ENCODE data around the gene FGF4. TPM values are rescaled to one million over a fixed set of nuclear protein-coding genes. Genes with fewer than 3 reads are reported as not detected.

Gene FGF4
- total and polyA plus RNA-seq, 10 of the 15 experiments (the other 5 are each of a cell fraction or from before 2014, with no cell fraction given), result not detected

DNA sequence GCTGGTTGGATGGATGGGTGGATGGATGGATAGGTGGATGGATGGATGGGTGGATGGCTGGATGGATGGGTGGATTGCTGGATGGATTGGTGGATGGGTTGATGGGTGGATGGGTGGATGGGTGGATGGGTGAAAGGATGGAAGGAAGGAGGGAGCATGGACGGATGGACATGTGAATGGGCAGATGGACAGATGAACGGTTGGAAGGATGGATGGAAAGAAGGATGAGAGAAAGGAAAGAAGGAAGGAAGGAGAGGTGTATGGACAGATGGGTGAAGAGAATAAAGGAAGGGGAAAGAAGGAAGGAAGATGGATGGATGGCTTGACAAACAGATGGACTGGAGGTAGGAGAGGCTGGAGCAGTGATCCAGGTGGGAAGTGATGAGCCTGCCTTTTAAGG is 38.7 kb upstream of the FGF4 start:
- Histone ChIP-seq H3K4me3 (no peak overlapping the region), H3K27me3 (replicated peaks in 1 of 2; ENCODE audit: control insufficient read depth in 2 of 2, insufficient read depth in 2 of 2, low read length in 1 of 2) (peaks cover 3 to 6% of the 10 kb centered on the region in 2 experiments; a peak in 3 of 4 replicates), H3K9me3 (replicated peaks; ENCODE audit: control insufficient read depth, insufficient read depth, low read length) (no peaks in the 10 kb centered on the region), H3K4me2 (ENCODE audit: control insufficient read depth, insufficient read depth) (no peak overlapping the region), H2AFZ (ENCODE audit: control insufficient read depth, low read depth, low read length) (no peak overlapping the region), H3K36me3 (ENCODE audit: control insufficient read depth in 2 of 2, insufficient read depth in 2 of 2, low read length in 1 of 2) (no peaks in the 10 kb centered on the region), H4K20me1 (ENCODE audit: control insufficient read depth, insufficient read depth) (no peaks in the 10 kb centered on the region), H3K27ac (ENCODE audit: control insufficient read depth, insufficient read depth) (no peak overlapping the region), H3K4me1 (ENCODE audit: control insufficient read depth, insufficient read depth, low read length) (no peaks in the 10 kb centered on the region), H3K79me2 (ENCODE audit: control insufficient read depth, insufficient read depth, low read length) (no peaks in the 10 kb centered on the region), H3K9ac (ENCODE audit: control insufficient read depth, insufficient read depth, low read length) (no peak overlapping the region)
- DNase-seq (ENCODE audit: low read depth, low spot score), result no peak
- in situ Hi-C loops (cut with MboI) (no loop called here), intact Hi-C loops (cut with micrococcal nuclease; ENCODE audit: unreplicated experiment) (no loop called here)
- no peak for ATAC-seq
- ChIA-PET CTCF (no interaction called here), RAD21 (ENCODE audit: unreplicated experiment) (no interaction called here), SMC1A (ENCODE audit: uncharacterized antibody, unreplicated experiment) (no interaction called here), POLR2A (no interaction called here)
- no TSS peak for BruUV-seq (replicated peaks)
- no peak for TF ChIP-seq MYB (IDR thresholded peaks at IDR 0.05; ENCODE audit: borderline replicate concordance, low read depth, low read length)
- TF ChIP-seq MEF2B (IDR thresholded peaks at IDR 0.05; ENCODE audit: partially characterized antibody, poor library complexity, severe bottlenecking), result no peak
- TF ChIP-seq MEF2A (IDR thresholded peaks at IDR 0.05; ENCODE audit: insufficient read depth, low read depth, low read length), result no peak
- TF ChIP-seq, protein P1, sequence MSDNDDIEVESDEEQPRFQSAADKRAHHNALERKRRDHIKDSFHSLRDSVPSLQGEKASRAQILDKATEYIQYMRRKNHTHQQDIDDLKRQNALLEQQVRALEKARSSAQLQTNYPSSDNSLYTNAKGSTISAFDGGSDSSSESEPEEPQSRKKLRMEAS (IDR thresholded peaks at IDR 0.05; ENCODE audit: low read depth, low read length), result no peak
- no peak for TF ChIP-seq RAD21 (IDR thresholded peaks at IDR 0.05; ENCODE audit: insufficient read depth, low read depth, low read length)
- TF ChIP-seq PAX5 (IDR thresholded peaks at IDR 0.05; ENCODE audit: borderline replicate concordance, low read depth, low read length), result no peak
- 10% methylated on average over 2 of the region's 2 CpGs for WGBS (ENCODE audit: insufficient coverage, insufficient replicate concordance, low lambda C conversion rate, missing lambda C conversion rate)
- no peak for FAIRE-seq

DNA sequence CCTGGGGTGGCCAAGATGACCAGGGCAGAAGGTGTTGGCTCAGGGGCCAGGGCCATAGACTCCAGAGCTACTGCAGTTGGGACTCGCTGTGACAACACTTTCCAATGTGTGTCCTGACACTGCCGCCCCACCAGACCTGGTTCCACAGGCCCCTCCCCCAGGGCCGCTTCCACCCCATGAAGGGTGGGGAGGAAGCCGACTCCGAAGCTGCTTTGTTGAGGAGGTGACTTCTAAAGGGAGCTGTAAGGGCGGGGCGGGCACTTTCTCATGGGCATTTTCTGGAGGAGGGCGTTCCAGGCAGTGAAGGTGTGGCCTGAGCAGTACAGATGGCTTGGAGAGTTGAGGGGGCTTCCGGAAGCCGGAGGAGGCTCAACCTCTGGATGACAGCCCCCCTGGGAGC is 37.8 kb upstream of the FGF4 start:
- ChIA-PET RAD21 (ENCODE audit: unreplicated experiment) (no interaction called here), POLR2A (interaction anchor here (1.2 kb wide), 1 partner anchor 52 kb away, joined by 6 read pairs; no protein-coding TSS in a partner anchor), SMC1A (ENCODE audit: uncharacterized antibody, unreplicated experiment) (no interaction called here), CTCF (no interaction called here)
- Histone ChIP-seq H3K27ac (ENCODE audit: control insufficient read depth, insufficient read depth) (no peak overlapping the region), H3K4me1 (ENCODE audit: control insufficient read depth, insufficient read depth, low read length) (no peaks in the 10 kb centered on the region), H4K20me1 (ENCODE audit: control insufficient read depth, insufficient read depth) (no peaks in the 10 kb centered on the region), H3K9ac (ENCODE audit: control insufficient read depth, insufficient read depth, low read length) (no peak overlapping the region), H3K36me3 (ENCODE audit: control insufficient read depth in 2 of 2, insufficient read depth in 2 of 2, low read length in 1 of 2) (no peaks in the 10 kb centered on the region), H3K9me3 (replicated peaks; ENCODE audit: control insufficient read depth, insufficient read depth, low read length) (no peaks in the 10 kb centered on the region), H3K4me2 (ENCODE audit: control insufficient read depth, insufficient read depth) (no peak overlapping the region), H3K27me3 (replicated peaks in 1 of 2; ENCODE audit: control insufficient read depth in 2 of 2, insufficient read depth in 2 of 2, low read length in 1 of 2) (peaks cover 4 to 6% of the 10 kb centered on the region in 2 experiments; a peak in 3 of 4 replicates), H3K4me3 (no peak overlapping the region), H2AFZ (ENCODE audit: control insufficient read depth, low read depth, low read length) (no peak overlapping the region), H3K79me2 (ENCODE audit: control insufficient read depth, insufficient read depth, low read length) (no peaks in the 10 kb centered on the region)
- intact Hi-C loops (cut with micrococcal nuclease; ENCODE audit: unreplicated experiment) (no loop called here), in situ Hi-C loops (cut with MboI) (no loop called here)
- BruUV-seq (replicated peaks), result no TSS peak
- FAIRE-seq, result no peak
- 26% methylated on average over 7 of the region's 10 CpGs for WGBS (ENCODE audit: insufficient coverage, insufficient replicate concordance, low lambda C conversion rate, missing lambda C conversion rate)
- no peak for ATAC-seq
- no peak for DNase-seq (ENCODE audit: low read depth, low spot score)
- no peak for TF ChIP-seq ZNF24 (IDR thresholded peaks at IDR 0.05)
- TF ChIP-seq, protein P2, sequence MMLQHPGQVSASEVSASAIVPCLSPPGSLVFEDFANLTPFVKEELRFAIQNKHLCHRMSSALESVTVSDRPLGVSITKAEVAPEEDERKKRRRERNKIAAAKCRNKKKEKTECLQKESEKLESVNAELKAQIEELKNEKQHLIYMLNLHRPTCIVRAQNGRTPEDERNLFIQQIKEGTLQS (IDR thresholded peaks at IDR 0.05; ENCODE audit: borderline replicate concordance, extremely low read depth, low read depth, low read length), result no peak
- TF ChIP-seq, protein P3, sequence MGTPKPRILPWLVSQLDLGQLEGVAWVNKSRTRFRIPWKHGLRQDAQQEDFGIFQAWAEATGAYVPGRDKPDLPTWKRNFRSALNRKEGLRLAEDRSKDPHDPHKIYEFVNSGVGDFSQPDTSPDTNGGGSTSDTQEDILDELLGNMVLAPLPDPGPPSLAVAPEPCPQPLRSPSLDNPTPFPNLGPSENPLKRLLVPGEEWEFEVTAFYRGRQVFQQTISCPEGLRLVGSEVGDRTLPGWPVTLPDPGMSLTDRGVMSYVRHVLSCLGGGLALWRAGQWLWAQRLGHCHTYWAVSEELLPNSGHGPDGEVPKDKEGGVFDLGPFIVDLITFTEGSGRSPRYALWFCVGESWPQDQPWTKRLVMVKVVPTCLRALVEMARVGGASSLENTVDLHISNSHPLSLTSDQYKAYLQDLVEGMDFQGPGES (IDR thresholded peaks at IDR 0.05), result no peak
- no peak for TF ChIP-seq RELA (IDR thresholded peaks at IDR 0.05; ENCODE audit: borderline replicate concordance, partially characterized antibody)
- no peak for TF ChIP-seq POLR2AphosphoS5 (IDR thresholded peaks at IDR 0.05; ENCODE audit: low read length)
- TF ChIP-seq EP300 (IDR thresholded peaks at IDR 0.05; ENCODE audit: borderline replicate concordance in 1 of 2, control insufficient read depth in 1 of 2, low read depth in 2 of 2, low read length in 2 of 2), result no peak
- no peak for TF ChIP-seq KLF5 (IDR thresholded peaks at IDR 0.05; ENCODE audit: partially characterized antibody)
- no peak for TF ChIP-seq SUPT20H (IDR thresholded peaks at IDR 0.05; ENCODE audit: borderline replicate concordance, control insufficient read depth, low read depth, low read length)
- no peak for TF ChIP-seq IKZF2 (IDR thresholded peaks at IDR 0.05)

All from GM12878 (cell line).